ENCODE data around the gene CHRDL2.

The CHRDL2 gene

DNA sequence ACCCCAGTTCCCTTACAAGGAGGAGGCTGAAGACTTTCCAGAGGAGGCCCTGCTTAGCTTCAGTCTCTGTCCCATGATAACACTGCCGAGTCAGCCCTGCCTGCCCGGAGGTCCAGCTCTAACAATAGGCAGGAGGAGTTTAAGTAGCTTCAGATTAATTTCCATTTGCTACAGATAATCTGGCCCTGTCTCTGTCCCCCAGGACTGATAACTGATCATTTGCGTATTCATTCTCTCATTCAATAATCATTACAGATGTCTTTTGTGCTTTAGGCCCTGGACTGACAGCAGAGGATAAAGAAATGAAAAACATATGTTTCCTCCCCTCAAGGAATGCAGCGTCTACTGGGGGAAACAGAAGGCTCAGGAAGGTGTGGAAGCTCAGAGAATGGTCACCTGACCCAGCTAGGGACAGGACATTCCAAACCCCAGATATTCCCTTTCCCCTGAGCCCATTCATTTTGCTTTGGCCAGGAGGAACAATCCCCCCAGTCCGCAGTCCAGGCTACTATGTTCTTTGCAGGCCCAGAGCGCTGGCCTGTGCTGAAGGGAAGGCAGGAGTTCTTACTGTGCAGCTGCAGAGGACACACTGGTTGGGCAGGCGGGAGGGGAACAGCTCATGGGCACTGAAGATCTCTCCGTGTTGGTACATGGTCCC, 20.8 kb downstream of the CHRDL2 start:
- DNase-seq, result no peak

DNA sequence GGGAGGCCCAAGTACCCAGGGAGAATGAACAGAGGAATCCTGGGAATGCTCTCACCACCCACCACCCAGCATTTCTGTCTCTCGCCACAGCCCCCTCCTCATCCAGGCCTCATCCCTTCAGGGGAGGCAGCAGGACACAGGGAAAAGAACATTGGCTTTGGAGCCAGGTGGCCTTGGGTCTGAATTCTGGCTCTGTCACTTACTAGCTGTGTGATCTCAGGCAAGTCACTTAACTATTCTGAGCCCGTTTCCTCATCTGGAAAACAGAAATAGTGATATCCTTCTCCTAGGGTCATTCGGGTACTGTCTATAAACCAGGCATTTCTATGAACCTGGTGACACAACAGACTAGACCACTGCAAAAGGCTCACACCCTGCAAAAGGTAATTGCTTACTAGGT, 22.1 kb downstream of the CHRDL2 start:
- DNase-seq, result no peak

DNA sequence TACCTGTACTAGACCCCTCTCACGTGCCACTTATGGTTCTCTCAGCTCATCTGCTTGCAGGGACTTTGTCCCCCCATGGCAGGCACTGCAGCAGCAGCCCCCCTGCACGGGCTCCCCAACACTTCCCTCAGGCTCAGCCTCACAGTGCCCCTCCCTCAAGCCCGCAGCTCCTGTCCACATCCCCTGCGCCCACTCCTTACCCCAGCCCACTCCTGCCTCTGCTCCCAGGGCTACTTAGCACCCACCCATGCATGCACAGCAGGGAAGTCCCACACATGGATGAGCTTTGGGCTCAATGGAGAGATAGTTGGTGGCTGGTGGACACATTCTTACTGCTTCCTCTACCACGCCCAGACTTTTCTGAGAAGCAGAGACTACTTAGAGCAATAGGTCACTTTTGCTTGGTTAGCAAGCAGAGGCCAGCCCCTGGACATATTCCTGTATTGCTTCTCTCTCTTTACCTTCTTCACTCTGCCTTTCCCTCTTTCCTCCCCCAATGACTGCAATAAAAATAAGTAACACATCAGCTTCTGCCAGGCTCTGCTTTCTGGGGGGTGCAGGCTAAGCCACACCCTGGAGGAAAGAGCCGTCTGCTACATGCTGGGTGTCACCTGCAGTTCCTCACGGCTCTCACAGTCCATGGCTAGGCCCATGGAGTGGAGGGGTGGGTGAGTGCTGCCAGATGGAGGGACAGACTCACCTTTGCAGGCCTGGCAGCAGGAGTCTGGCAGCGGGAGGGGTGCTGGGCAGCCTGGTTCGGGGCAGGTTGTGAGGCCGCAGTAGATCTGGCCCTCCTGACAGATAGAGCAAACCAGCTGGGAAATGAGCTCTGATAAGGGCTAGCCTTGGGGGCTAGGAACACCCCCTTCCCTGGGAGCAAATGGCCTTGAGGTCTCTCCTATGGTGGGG, 23.4 kb downstream of the CHRDL2 start:
- no peak for DNase-seq

DNA sequence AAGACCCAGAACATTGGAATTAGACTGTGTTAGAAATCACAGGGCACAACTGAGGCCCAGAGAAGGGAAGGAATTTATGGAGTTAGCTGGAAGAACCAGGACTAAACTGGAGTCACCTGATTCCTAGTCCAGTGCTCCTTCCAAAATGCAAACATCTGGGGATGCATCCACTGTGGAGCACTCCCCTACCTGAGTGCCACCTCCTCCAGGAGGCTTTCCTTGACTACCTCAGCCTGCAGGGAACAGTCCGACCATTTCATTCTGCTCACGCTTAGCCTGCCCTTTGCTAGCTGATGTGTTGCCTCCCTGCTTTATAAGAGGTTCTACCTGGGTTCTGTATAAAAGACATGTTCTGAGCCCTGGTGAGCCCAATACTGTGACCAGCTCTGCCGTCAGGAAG, 24.0 kb downstream of the CHRDL2 start:
- DNase-seq, result no peak

DNA sequence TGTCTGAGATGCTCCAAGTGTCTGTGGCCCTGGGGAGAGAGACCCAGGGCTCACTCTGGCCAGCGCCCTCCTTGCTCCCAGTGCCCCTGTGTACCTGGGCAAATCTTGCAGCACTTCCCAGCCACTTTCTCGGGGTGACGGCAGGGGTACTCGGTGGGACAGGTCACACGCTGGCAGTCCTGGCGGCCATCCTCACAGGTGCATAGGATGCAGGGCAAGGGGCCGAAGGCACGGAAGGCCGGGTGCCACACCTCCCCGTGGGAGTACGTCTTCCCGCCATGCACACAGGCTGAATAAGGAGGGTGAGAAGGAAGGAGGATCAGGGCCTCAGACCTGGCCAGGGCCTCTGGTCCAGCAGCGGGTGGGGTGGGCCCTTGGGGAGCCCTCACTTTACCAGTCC, 28.0 kb downstream of the CHRDL2 start:
- DNase-seq, result no peak

DNA sequence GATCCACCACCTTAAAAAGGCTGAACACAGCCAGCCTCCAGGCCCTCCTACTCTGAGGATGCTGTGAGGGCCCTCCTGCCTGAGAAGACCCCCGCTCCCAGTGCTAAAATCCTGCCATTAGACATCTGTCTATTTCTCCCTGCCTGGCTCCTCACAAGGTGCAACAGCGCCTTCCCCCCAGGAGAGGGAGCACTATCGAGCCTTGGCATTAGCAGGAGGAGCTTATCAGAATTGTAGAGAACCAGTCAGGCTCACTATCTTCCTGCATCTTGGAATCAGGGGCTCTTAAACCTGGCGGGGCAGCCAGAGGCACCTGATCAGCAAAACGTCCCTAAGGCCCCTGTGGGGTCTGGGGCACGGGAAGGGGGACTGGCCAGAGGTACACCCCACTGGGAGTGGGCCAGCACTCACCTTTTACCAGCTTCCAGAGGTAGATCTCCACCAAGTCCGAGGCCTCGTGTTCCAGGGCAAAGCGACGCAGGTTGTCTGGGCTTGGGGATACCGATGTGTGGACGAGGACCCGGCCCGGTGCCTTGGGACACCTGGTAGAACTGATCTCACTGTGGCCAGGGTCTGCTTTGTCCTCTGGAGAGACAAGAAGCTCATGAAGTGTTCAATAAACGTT, 28.7 kb downstream of the CHRDL2 start:
- DNase-seq, result peak; percentile 80

DNA sequence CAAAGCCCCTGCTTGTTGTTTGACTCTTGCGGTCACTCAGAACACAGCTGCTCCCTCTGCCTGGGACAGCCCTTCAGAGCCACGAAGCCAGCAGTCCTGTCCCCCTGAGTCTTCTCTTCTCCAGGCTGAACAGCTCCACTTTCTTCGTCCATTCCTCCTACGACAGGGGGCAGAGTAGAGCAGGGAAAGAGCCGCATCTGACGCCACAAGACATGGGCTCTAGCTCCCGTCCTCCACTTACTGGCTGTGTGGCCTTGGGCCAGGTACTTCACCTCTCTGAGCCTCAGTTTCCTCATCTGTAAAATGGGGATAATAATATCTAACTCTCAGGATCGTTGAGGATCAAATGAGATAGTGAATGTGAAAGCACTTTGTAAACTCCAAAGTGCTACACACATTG, 29.9 kb downstream of the CHRDL2 start:
- DNase-seq, result peak; percentile 44

DNA sequence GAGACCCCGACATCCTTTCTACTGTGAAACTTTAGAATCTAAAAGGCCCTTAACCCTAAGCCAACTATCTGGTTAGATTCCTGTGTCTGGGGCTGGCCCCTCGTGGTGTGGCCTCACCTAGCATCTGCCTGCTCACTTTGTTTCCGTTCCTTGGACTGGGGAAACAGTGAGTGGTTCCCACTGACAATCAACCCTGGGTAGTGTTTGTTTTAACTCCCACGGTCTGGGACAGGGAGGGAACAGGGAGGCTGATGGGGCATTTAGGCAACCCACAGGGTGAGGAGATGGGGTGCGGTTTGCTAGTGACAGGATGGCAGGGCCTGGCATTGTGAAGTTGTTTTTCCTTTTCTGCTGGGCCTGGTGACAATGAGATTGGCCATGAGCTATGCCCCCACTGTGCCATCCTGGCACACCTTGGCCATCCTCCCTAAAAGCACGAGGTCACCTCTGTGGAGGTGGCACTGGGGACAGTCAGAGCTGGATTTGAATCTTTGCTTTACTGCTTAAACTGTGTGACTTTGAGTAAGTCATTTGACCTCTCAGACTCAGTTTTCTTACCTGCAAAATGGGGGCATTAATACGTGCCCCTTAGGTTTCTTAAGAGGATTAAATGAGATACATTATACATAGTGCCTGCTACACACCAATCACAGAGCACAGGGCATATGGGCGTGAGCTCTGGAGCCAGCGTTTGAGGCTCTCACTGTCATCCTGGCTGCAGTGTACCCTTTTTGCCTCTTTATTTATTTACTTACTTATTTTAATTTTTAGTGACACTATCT, 31.4 kb downstream of the CHRDL2 start:
- DNase-seq, result no peak

DNA sequence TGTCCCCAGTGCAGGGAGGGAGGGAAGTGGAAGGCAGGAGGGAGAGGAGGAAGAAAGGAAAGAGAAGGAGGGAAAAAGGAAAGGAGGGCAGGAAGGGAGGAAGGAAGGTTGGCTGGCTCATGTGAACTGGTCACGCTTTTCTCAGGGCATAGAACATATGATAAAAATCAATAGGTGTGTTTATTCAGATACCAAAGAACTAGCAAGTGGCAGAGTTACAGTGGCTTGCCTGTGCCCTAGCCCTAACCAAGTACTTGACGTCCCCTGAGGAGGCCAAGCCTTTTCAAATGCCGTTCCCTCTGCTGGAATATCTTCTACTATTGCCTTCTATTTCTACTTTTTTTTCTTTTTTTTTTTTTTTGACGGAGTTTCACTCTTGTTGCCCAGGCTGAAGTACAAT, 33.5 kb downstream of the CHRDL2 start:
- DNase-seq, result no peak

DNA sequence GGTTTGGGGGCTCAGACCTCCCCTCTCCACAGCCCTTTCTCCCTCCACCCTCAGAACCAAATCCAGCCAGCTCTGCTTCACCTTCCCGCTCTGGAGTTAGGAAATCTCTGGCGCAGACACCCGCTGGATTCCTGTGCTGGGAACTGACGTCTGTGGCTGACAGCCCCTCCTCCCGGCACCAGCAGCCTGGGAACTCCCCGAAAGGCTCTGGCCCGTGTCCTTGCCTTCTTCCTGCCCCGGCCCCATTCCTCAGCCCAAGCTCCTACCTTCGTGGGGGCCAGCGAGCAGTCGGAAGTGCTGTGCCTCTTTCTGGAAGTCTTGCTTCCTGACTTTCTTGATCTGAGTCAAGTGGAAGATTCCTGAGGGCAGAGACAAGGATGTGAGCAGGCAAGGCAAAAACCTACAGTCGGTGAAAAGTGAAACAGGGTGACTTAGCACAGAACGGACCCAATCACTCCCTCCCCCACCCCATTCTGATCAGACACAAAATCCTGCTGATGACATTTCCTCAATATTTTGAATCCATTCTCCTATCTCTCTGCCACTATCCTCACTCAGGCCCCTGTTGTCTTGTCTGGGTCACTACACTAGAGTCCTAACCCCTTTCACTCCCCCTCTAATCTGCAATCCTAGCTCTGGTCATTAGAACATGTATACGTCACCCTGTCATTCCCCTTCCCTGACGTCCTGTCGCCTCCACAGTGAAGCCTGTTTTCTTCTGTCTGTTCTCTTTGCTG, 34.1 kb downstream of the CHRDL2 start:
- DNase-seq, result no peak

DNA sequence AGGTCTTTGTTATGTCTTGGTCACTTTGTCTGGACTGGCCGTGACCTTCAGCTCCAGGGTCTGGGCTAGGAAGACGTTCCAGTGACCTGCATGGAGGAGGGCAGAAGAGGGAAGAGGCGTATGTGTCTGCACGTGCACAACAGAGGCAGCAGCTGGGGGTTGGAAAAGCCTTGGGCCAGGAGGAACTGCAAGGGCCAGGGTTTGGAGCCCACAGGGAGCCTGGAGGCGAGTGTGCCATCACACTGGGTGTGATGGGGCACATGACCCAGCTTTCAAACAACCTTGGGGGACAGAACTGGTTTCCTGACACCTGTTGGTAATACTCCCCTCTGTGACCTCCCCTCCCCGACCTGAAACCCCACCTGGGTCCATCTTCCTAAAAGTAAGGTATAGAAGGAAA, 34.7 kb downstream of the CHRDL2 start:
- no peak for DNase-seq

DNA sequence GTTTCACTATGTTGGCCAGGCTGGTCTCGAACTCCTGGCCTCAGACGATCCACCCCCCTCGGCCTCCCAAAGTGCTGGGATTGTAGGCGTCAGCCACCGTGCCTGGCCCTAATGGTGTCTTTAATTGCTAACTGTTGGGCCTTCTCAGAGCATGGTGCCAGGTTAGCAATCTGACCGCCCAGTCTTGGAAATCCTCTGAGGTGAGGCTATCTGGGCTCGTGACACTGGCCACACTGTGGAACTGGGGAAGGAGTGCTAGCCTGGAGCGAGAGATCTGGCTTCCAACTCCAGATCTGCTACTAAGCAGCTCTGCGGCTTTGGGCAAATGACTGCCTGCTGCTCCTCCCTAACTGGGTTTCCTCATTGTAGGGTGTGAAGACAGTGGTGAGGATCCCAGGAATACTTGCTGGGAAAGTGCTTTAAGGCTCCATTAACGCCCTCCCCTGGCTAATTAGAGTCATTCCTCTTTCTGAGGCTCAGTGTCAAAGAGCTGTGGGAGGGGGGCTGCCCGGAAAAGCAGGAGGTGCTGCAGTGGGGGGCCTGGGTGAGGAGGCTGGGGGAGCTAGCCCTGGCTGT, 35.4 kb downstream of the CHRDL2 start:
- no peak for DNase-seq

DNA sequence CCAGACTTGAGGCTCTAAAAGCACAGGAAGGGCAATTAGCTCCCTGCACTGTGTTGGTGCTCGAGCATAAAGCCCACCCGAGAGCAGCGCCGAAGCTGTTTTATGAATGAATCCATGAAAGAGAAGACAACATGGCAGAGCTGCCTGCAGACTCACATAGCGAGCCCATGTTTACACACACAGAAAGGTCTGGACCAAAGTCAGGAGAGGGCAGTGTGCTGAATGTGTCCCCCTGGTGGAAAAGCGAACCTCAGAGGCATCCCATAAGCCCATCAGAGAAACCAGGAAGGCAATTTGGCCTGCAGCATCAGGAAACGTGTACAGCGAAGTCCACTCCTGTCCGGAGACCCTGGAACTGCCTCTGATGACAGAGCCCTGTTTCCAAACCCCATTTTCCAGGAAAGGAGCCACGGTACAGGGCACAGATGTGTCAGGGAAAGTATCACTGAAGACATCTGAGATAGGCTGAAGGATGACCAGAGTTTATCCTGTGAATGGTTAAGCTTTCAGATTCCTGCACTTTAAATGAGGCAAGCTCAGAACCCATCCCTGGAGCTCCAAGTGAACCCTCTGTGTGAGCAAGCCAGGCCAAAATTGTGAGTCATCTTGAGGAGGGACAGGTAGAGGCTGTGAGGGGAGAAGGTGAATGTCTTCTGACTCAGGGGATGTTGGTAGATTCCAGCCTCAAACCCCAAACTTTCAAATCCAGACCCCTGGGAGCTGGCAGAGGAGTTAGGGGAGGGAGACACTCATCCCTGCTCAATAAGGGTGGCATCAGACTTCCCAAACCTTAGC, 36.9 kb downstream of the CHRDL2 start:
- DNase-seq, result no peak

DNA sequence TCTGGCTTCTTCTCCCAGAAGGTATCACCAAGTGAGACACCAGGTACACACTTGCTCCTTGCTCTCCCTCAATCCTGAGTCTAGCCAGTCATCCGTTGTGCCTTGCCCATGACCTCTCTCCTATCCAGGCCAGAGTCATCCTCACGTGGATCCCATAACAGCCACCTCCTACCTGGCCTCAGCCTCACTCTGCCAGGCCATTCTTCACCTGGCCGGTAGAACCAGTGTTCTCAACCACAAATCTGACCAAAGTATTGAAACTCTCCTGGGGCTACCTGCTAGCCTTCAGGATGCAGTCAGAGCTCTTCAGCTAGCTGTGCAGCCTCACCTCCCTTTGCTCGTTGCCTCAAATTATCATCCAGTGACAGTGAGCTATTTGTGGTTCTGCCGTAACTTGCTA, 37.7 kb downstream of the CHRDL2 start:
- no peak for DNase-seq

DNA sequence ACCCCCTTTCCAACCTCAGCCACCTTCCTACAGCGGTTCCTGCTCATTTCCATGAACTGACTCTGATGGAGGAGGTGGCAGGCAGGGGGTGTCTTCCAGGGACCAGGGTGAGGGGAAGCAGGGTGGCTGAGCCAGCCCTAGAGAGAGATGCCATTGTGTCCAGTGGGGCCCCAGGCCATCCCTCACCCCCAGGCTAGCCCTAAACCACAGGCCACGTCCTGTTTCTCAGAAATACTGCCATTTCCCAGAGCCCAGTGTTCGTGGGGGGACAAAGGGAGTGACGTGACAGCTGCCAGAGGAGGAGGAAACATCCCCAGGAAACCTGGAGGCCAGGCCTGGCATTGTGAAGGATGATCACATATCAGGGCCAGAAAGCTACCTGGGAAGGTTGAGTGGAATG, 39.5 kb downstream of the CHRDL2 start:
- DNase-seq, result no peak

DNA sequence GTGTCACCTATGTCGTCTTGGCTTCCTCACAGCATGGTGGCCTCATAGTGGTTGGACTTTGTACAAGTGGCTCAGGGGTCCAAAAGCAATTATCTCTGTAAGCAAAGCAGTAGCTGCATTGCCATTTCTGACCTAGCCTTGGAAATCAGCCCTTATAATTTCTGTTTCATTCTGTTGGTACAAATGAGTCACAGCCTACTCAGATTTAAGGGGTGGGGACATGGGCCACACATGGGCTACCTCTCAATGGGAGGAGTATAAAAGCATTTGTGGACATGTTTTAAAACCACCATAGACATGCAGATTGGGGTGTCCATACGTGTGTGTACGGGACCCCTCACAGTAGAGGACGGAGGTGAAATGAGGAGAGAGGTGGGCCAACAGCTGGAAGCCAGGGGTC, 41.6 kb downstream of the CHRDL2 start:
- no peak for DNase-seq

DNA sequence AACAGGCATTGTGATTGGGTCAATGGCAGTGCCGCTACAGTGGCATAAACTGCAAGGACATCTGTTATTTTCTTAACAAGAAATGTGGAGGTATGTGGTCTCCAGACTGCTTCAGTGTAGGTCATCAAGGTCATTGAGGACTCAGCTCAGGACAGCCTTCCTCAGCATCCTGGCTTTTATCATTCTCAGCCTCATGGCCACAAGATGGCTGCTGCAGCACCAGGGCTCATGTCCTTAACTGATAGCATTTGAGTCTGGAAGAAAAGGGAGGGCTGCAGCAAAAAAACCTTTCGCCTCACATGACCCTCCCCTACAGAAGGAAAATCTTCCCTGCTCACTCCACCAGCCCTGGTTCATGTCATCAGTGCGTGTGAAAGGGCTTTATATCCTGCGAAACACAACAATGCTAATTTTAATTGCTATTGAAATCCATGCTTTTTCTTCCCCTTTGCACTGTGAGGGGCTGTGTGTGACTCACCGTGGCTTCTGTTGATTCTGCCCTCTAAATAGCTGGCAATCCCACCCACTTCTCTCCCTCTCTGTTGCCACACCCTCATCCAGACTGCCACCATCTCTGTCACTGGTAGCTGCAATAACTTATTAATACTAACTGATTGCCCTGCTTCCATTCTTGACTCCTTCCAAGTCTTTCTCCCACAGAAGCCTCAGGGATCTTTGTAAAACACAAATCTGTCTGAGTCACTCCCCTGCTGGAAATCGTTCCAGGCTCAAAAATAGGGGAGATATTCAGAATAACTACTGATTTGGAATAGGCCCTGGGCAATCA, 43.8 kb downstream of the CHRDL2 start:
- no peak for DNase-seq

DNA sequence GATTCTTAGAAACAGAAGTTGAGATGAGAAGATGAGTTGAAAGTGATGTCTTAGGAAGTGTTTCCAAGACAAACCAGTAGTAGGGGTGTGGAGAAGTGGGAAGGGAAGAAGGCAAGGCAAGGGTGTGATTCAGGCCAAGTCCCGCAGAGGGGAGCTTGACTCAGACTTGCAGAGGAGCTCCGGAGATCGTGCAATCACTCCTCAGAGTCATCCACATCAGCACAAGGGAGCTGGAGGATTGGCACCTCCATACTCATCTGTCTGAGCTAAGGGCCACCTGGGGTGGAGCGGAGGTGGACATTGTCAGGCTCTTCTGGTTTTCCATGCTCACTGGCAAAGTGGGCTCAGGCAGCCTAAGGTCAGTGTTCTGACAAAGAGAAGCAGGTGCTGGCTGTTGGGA, 44.4 kb downstream of the CHRDL2 start:
- no peak for DNase-seq

DNA sequence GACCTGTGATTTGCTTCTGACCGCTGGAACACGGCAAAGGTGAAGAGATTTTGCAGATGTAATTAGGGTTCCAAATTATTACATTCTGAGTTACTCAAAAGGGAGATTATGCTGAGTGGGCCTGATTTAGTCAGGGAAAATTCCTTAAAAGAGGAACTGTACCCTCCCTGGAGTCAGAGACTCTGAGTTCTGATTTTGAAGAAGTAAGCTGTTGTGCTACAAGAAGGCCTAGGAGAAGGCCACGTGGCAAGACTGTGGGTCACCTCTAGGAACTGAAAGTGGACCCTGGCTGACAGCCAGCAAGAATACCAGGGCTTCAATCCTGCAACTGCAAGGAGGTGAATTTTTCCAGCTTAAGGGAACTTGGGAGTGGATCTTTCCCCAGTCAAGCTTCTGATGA, 45.3 kb downstream of the CHRDL2 start:
- DNase-seq, result peak; percentile 66

DNA sequence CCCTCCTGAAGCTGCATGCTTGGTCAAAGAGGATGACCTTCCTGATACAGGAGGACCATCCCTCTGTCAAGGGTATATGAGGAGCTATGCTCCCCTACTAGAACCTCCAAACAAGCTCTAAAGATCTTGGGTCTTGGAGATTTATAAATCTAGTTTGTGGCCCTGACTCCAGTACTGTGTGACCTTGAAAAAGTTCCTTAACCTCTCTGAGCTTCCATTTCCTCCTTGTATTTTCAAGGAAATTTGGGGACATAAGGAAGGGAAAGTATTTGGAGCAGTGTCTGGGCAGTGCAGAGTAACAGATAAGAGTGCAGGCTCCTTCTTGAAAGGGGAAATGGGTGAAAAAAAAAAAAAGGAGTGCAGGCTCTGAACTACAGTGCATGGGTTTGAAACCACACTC, 45.9 kb downstream of the CHRDL2 start:
- no peak for DNase-seq

All from RPMI8226 (cell line).